ENCODE measurements around the gene ADGRG6.
"Not testable (repeated sequence)": the region's sequence is repeated elsewhere in the genome, so short reads cannot be mapped to it uniquely, and the experiment has no call there.

Gene ADGRG6

DNA sequence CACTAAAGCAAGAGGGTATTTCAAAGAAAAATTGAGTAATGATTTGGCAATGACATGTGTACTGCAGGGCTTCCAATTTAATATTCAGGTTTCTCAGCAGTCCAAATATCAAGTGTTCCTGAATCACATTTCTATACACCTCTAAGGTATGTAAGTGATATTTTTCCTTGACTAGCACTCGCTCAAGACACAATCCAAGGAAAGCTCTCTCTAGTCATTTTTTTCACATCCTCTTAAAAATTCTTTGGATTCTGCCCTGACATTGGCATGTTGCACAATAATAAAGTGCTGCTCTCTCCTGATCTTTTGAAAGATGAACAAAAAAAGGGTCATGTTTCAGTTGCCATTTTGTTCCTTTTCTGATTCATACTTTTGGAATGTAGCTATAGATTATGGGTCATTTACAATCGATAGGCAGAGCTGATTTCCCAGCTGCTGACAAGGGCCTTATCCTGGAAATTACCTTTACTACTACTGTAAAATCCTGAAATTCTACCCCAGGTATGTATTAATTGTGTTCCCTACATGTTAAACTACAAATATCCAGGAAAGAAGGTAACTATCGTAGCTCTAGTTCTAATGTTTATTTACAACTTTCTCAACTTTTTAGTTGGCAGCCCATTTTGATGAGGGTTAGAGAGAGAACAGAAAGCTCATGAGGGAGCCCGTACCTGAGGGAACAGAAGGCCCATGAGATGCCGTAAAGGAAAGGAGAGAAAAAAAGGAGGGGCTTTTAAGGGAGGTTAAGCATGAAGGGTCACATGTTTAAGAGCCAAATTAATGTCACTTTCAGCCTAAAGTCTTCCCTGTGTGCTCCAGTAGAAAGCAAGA, 22.2 kb upstream of the ADGRG6 start:
- DNase-seq (ENCODE audit: low read depth) = no peak

DNA sequence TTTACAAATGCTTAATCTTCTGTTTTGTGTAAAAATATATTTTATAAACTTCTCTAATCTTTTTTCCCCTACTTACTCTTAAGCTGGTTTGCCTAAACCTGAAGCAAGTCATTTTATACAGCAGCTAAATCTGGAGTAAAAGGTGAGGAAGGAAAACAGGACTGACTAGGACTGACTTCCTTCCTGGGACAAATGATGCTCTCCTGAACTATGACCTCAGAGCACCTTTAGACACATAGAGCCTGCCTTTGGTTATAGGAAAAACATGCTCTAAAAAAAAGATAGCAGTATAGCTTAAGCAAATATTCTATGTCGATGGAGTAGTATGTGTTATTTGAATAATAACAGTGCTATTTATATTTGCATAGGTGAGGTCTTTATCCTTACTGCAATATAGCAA, 21.5 kb upstream of the ADGRG6 start:
- no peak overlapping the region for H3K4me3 ChIP-seq (ENCODE audit: low read length)
- TF ChIP-seq, protein P1, sequence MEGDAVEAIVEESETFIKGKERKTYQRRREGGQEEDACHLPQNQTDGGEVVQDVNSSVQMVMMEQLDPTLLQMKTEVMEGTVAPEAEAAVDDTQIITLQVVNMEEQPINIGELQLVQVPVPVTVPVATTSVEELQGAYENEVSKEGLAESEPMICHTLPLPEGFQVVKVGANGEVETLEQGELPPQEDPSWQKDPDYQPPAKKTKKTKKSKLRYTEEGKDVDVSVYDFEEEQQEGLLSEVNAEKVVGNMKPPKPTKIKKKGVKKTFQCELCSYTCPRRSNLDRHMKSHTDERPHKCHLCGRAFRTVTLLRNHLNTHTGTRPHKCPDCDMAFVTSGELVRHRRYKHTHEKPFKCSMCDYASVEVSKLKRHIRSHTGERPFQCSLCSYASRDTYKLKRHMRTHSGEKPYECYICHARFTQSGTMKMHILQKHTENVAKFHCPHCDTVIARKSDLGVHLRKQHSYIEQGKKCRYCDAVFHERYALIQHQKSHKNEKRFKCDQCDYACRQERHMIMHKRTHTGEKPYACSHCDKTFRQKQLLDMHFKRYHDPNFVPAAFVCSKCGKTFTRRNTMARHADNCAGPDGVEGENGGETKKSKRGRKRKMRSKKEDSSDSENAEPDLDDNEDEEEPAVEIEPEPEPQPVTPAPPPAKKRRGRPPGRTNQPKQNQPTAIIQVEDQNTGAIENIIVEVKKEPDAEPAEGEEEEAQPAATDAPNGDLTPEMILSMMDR (conservative IDR thresholded peaks at IDR 0.05; ENCODE audit: low read depth, low read length) = no peak
- DNase-seq (ENCODE audit: low read depth) = no peak

More for the DNA sequence above, 22.2 kb upstream of the ADGRG6 start:
- H3K4me3 ChIP-seq (ENCODE audit: low read length) = no peak overlapping the region
- TF ChIP-seq, protein P1 (conservative IDR thresholded peaks at IDR 0.05; ENCODE audit: low read depth, low read length) = no peak

DNA sequence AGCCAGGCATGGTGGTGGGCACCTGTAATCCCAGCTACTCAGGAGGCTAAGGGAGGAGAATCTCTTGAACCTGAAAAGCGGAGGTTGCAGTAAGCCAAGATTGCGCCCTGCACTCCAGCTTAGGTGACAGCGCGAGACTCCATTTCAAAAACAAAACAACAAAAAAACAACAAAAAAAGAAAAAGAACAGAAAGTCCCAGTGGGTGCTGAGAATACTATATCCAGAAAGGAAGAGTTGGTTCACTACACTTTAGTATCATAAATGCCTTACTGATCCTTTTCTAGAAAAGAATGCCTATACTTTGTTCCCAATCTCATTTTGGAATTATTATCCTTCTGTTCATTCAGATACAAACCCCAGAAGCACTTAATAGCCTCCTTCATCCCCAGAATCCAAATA, 20.9 kb upstream of the ADGRG6 start:
- no peak overlapping the region for H3K4me3 ChIP-seq (ENCODE audit: low read length)
- TF ChIP-seq, protein P1 (conservative IDR thresholded peaks at IDR 0.05; ENCODE audit: low read depth, low read length) = no peak
- DNase-seq (ENCODE audit: low read depth) = no peak

- not testable (repeated sequence) for H3K4me3 ChIP-seq (ENCODE audit: low read length); DNase-seq (ENCODE audit: low read depth)
These were observed 18.7 kb upstream of the ADGRG6 start for GRCh38 chr6:142283138-142283537.

DNA sequence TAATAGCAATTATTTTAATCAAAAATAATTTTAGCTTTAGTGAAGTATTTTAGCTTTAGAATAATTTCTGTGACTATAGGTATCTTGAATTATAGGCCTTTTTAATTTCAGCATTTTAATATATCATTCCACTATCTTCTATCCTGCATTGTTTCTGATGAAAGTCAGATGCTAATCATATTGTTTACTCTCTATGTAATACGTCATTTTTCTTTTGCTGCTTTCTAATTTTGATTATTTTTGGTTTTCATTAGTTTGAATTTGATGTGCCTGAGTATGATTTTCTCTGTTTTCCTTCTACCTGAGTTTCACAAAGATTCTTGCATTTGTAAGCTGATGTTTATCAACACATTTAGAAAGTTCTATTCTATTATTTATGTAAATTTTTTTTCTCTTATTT, 17.4 kb upstream of the ADGRG6 start:
- TF ChIP-seq, protein P1 (conservative IDR thresholded peaks at IDR 0.05; ENCODE audit: low read depth, low read length) = no peak
- DNase-seq (ENCODE audit: low read depth) = no peak
- no peak overlapping the region for H3K4me3 ChIP-seq (ENCODE audit: low read length)

- H3K4me3 ChIP-seq (ENCODE audit: low read length) = no peak overlapping the region
- TF ChIP-seq, protein P1 (conservative IDR thresholded peaks at IDR 0.05; ENCODE audit: low read depth, low read length) = no peak
- no peak for DNase-seq (ENCODE audit: low read depth)
These were observed 16.3 kb upstream of the ADGRG6 start for GRCh38 chr6:142285235-142286087.

GRCh38 chr6:142286088-142286409, 15.8 kb upstream of the ADGRG6 start:
- DNase-seq (ENCODE audit: low read depth) = no peak
- H3K4me3 ChIP-seq (ENCODE audit: low read length) = no peak overlapping the region
- TF ChIP-seq, protein P1 (conservative IDR thresholded peaks at IDR 0.05; ENCODE audit: low read depth, low read length) = no peak
